GM19193 (cell line): Measurements from ENCODE around the gene VSTM2B.

Source experiments
- POLR2A ChIP-seq: IDR thresholded peaks from 4 replicates; pipeline ENCODE4 v1.6.1; 2011; ENCODE audit not compliant: insufficient read depth, insufficient read length; ENCODE audit errors: extremely low read depth

VSTM2B gene

GRCh38 chr19:29539670-29540069 lies 13.9 kb downstream of the VSTM2B start:
- no peak for TF ChIP-seq POLR2A

DNA sequence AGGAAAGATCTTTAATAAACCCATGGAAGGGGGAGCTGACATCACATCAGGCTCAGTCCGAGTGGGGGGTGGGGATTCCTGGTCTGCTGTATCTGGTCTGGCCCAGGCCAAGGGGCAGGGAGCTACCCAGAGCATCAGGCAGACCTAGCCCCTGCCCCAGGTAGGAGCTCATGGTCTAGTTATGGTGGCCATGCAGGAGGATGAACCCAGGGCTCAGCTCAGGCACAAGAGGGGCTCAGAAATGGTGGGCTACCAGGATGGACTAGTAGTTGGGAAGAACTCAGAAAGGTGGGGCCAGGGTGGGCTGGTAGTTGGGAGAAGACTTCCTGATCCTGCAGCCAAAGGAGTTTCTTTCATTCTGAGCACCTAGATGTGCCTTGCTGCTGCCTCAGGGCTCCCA lies 14.3 kb downstream of the VSTM2B start:
- TF ChIP-seq POLR2A, result no peak

GRCh38 chr19:29541473-29542253 lies 15.9 kb downstream of the VSTM2B start:
- no peak for TF ChIP-seq POLR2A

- TF ChIP-seq POLR2A, result no peak
Measured at GRCh38 chr19:29542327-29542726, 16.5 kb downstream of the VSTM2B start.

DNA sequence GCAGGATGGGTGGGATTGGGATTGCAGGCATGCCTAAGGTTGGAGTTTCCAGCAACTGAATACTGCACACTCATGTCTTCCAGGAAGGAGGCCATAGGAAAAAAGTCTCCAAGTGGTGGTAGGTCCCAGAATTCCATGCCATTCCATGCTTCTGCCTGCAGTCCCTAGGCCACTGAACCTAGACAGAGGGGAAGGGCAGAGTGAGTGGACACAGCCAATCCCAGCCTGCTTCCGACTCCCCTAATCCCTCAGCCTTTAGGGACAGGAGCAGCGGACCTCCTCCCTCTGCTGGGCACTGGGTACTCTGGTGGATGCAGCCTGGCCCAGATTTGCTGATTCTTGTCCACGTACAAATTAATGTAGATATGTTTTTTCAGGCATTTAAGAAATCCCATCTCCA lies 17.0 kb downstream of the VSTM2B start:
- TF ChIP-seq POLR2A, result no peak

- no peak for TF ChIP-seq POLR2A
Measured at GRCh38 chr19:29543381-29543780, 17.6 kb downstream of the VSTM2B start.

- TF ChIP-seq POLR2A, result no peak
Measured at GRCh38 chr19:29544656-29545360, 19.0 kb downstream of the VSTM2B start.

DNA sequence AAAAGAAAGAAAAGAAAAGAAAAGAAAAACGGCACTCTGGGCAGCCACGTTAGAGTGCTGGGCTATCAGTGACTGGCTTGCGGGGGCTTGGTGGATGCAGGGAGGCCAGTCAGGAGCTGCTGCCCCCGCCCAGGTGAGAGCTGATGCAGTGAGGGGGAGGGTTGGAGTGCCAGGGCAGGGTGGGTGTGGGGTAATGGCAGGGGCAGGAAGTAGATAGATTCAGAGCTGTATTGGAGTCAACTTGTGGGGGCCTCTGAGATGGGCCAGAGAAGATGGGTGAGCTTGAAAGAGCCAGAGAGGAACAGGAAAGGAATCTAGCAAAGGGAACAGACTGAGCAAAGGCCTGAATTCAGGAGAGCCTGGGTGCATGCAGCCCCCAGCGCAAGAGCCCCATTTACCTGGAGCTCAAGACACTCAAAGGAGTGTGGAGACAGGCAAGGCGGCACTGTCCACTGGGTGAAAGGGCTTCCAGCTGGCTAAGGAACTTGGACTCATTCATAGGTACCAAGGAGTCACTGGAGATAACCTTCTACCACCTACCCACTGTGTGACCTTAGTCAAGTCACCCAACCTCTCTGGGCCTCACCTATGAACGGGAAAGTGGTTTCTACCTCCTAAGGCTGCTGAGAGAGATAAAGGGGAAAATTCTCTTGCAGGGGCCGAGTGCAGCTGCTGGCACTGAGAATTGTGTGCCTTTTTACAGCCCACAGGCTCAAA lies 20.2 kb downstream of the VSTM2B start:
- no peak for TF ChIP-seq POLR2A

DNA sequence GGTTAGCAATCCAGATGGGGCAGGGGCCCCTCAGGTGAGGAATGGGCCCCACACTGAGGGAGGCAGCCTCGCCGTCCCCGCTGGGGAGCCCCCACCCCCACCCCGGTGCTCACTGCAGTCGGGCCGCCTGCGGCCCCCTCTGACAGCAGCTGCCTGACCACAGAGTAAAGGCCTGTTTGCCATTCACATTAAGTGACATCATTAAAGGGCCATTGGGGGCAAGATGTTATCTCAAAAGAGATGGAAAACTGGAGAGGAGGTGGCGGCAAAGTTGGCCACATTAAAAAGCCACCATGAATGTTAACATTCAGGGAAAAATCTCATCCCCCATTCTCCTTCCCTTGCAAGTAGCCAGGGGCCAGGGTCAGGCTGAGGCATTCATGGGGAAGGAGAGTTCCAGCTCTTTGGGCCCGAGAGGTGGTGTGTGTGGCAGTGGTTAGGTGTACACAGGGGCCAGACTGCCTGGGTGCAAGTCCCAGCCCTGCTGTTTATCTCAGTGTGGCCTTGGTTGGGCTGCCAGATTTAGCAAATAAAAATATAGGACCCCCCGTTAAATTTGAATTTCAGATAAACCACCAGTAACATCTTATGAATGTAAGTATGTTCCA lies 20.9 kb downstream of the VSTM2B start:
- no peak for TF ChIP-seq POLR2A

DNA sequence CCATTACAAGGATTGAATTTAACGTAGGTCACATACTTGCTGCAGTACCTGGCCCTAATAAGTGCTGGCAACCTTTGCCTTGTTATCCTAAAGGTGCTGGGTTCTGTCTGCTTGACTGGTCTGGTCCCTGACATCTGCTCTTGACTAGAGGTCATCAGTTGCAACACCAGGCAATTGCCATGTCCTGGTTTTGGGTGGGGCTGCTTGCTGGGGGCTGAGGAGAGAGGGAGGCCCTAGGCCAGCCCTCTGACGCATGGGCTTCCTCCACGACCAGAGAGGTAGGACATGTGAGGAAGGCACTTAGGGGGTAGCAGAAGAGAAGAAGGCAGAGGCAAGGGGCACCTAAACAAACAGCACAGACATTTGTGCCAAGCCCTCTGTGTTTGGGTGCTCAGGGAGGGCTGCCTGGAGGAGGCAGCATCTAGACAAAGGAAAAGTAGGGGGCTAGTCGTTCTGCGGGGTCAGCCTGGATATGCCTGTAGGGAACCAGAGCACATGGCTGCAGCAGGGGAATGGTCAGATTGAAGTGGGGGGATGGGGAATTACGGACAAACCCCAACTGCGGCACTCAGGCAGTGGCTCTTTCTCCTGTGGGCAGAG lies 21.7 kb downstream of the VSTM2B start:
- TF ChIP-seq POLR2A, result no peak

DNA sequence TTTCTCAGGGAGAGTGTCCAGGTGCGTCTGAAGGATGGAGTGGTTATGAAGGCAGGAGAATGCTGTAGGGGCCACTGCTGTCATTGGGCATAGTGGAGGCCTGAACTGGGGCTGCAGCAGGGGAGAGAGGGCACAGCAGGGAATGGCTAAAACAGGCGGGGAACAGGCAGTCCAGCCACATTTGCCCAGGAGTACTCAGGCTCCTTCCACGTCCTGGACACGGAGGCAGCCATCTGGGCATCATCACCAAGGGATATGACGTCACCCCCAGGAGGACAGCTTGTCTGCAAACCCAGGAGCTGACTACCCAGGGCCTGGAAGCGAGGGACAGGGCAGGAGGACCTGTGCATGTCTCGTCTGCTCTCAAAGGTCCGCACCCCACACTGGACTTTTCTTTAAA lies 22.2 kb downstream of the VSTM2B start:
- no peak for TF ChIP-seq POLR2A

DNA sequence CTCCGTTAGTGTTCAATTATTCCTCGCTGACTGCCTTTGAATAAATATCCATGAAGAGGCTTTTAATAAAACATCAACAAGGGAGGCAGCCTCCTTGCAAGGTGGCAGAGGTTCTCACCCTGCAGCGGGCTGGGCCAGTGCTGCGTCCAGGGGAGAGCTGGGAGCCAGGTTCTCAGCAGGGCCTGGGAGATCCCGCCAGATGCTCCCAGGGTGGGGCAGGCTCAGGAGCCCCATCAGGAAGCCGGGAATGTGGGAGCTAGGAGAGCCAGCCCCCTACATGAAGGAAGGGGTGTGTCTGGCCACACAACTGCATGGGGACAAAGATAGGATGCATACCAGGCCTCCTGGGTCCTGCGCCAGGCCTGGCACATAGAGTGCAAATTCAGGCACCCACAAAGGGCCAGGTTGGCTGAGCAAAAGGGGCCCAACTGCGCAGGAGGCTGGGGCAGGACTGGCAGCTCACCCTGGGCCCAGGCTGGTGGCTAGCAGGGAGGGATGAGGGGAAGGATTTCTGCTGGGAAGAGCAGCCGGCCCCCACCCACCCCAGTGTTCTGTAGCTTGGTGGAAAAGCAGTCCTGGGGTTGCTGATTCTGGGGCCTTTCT lies 22.8 kb downstream of the VSTM2B start:
- TF ChIP-seq POLR2A, result no peak

DNA sequence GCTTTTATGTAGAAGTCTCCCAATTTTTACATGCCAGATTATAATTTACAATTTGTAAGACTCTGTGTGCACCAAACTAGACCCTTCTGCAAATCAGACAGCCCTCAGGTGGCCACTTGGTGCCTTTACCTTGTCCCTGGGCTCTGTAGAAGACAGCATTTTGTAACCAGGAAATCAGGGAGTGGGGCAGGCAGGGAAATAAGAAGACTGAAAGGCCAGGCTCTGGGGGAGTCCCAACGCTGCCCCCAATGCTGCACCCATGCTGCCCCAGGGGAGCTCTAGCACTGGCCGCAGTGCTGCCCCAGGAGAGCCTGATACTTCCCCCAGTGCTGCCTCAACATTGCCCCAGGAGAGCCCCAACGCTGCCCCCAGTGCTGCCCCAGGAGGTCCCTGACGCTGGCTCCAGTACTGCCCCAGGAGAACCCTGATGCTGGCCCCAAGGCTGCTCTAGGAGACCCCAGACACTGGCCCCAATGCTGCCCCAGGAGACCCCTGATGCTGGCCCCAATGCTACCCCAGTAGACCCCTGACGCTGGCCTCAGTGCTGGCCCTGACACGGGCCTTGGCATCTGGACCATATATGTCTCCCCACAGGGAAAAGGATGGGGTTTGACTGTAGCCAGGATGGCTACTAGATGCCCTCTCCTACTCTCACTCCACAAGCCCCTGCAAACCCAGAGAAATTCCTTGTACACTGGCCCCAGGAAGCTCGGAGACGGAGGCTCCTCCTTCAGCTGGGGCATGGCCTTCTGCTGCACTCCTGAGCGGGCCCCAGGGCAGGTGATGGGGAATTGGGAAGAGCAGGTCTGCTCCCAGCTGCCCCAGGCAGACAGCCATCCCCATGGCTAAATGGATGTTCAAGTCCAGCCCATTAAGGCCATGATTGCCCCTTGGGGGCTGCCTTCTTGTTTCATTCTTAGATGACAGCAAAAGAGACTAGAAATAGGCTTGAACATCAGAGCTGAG lies 23.6 kb downstream of the VSTM2B start:
- TF ChIP-seq POLR2A, result no peak
